Neuronal stem cell (in vitro differentiated cells): Measurements from ENCODE around the gene RELA.

Experiments used
- DNase-seq: peaks from one replicate; pipeline ENCODE4 v3.0.0-alpha.2; 2013; ENCODE audit warnings: low spot score
- H2AFZ ChIP-seq: one replicate; pipeline ENCODE4 v1.6.1; 2013; ENCODE audit warnings: mild to moderate bottlenecking, low read length, inconsistent platforms
- H2AK5ac ChIP-seq: 2 replicates; pipeline ENCODE4 v1.6.1; 2013; ENCODE audit warnings: low read depth, mild to moderate bottlenecking, inconsistent platforms, low read length, moderate library complexity, mixed read lengths
- H2BK120ac ChIP-seq: 2 replicates; pipeline ENCODE4 v1.6.1; 2013; ENCODE audit warnings: low read depth, mild to moderate bottlenecking, inconsistent platforms, low read length, moderate library complexity, mixed read lengths
- H2BK12ac ChIP-seq: one replicate; pipeline ENCODE4 v1.6.1; 2013; ENCODE audit warnings: low read length, inconsistent platforms
- H2BK15ac ChIP-seq: 2 replicates; pipeline ENCODE4 v1.6.1; 2013; ENCODE audit warnings: mild to moderate bottlenecking, low read length, inconsistent platforms, mixed read lengths
- H2BK5ac ChIP-seq: one replicate; pipeline ENCODE4 v1.6.1; 2013; ENCODE audit warnings: inconsistent platforms, mild to moderate bottlenecking, low read length, moderate library complexity
- H3K14ac ChIP-seq: one replicate; pipeline ENCODE4 v1.6.1; 2013; ENCODE audit warnings: low read length, inconsistent platforms
- H3K18ac ChIP-seq: 2 replicates; pipeline ENCODE4 v1.6.1; 2013; ENCODE audit warnings: low read length, inconsistent platforms
- H3K23ac ChIP-seq: 2 replicates; pipeline ENCODE4 v1.6.1; 2013; ENCODE audit warnings: low read depth, mild to moderate bottlenecking, mixed read lengths, low read length, inconsistent platforms; ENCODE audit not compliant: poor library complexity
- H3K27ac ChIP-seq: replicated peaks from 3 replicates; pipeline ENCODE4 v1.5.1; 2013; ENCODE audit warnings: low read length, inconsistent platforms
- H3K27me3 ChIP-seq, 3 experiments: 2 replicates each; pipeline ENCODE4 v1.6.1; 2013; ENCODE audit warnings: low read length in 3 of 3, mild to moderate bottlenecking in 2 of 3, inconsistent platforms in 1 of 3, low read depth in 1 of 3, mixed read lengths in 1 of 3, moderate library complexity in 1 of 3; ENCODE audit not compliant: control insufficient read depth in 3 of 3, insufficient read depth in 3 of 3
- H3K36me3 ChIP-seq, 2 donors: replicated peaks in 1 of 2; 2 replicates each; pipeline ENCODE4 v1.6.1; 2013; ENCODE audit warnings: low read length in 2 of 2; ENCODE audit not compliant: control insufficient read depth in 2 of 2, insufficient read depth in 2 of 2
- H3K4ac ChIP-seq: 2 replicates; pipeline ENCODE4 v1.6.1; 2013; ENCODE audit warnings: inconsistent platforms, mild to moderate bottlenecking, low read length, moderate library complexity
- H3K4me1 ChIP-seq, 2 donors: 1 replicate in 1 of 2; 2 replicates in 1 of 2; pipeline ENCODE4 v1.6.1; 2013; ENCODE audit warnings: low read length in 2 of 2, low read depth in 1 of 2; ENCODE audit not compliant: control insufficient read depth in 2 of 2, insufficient read depth in 1 of 2
- H3K4me2 ChIP-seq: one replicate; pipeline ENCODE4 v1.6.1; 2013; ENCODE audit warnings: mild to moderate bottlenecking, low read length, inconsistent platforms; ENCODE audit not compliant: insufficient read depth, poor library complexity, severe bottlenecking
- H3K4me3 ChIP-seq, 2 donors: 2 replicates each; pipeline ENCODE4 v1.5.1; 2013; ENCODE audit warnings: low read length in 2 of 2, mild to moderate bottlenecking in 2 of 2, inconsistent platforms in 1 of 2, moderate library complexity in 1 of 2
- H3K79me1 ChIP-seq: one replicate; pipeline ENCODE4 v1.6.1; 2013; ENCODE audit warnings: low read depth, mild to moderate bottlenecking, inconsistent platforms, low read length, moderate library complexity
- H3K9ac ChIP-seq: one replicate; pipeline ENCODE4 v1.6.1; 2013; ENCODE audit warnings: mild to moderate bottlenecking, low read depth, low read length, inconsistent platforms; ENCODE audit not compliant: poor library complexity
- H3K9me3 ChIP-seq, 2 donors: replicated peaks in 1 of 2; 2 replicates each; pipeline versions ENCODE3 to v1.6.1; 2013; ENCODE audit warnings: low read length in 2 of 2, mild to moderate bottlenecking in 2 of 2, inconsistent platforms in 1 of 2, low read depth in 1 of 2, mixed read lengths in 1 of 2, moderate library complexity in 1 of 2; ENCODE audit not compliant: control insufficient read depth in 2 of 2, insufficient read depth in 1 of 2
- H4K8ac ChIP-seq: one replicate; pipeline ENCODE4 v1.6.1; 2013; ENCODE audit warnings: low read depth, mild to moderate bottlenecking, inconsistent platforms, low read length, moderate library complexity
- H4K91ac ChIP-seq: one replicate; pipeline ENCODE4 v1.6.1; 2013; ENCODE audit warnings: low read length, low read depth, mild to moderate bottlenecking, inconsistent platforms; ENCODE audit not compliant: poor library complexity
- WGBS, 2 donors: extraction: QIAGEN DNeasy Blood & Tissue Kit; methylation state at CpG; one replicate each; pipeline ENCODE4 v1.1.7; 2013; ENCODE audit warnings: missing lambda C conversion rate in 2 of 2, mixed read lengths in 1 of 2; ENCODE audit not compliant: insufficient read length in 2 of 2, insufficient replicate concordance in 1 of 2; ENCODE audit errors: extremely low coverage in 2 of 2; 5-methylcytosine and 5-hydroxymethylcytosine counted together

The RELA gene

GRCh38 chr11:65634905-65635731 lies 27.6 kb downstream of the RELA start:
- Histone ChIP-seq H2BK15ac (no peak overlapping the region), H3K18ac (no peak overlapping the region), H3K4ac (no peak overlapping the region), H3K9me3 (peaks cover 0 to 2% of the 10 kb centered on the region in 2 donors), H3K4me3 (no peak overlapping the region), H3K9ac (no peak overlapping the region), H3K79me1 (peaks cover 11% of the 10 kb centered on the region), H3K23ac (no peak overlapping the region), H3K27me3 (no peaks in the 10 kb centered on the region), H3K4me1 (peaks cover 15 to 16% of the 10 kb centered on the region in 2 donors), H2BK12ac (no peak overlapping the region), H3K4me2 (no peak overlapping the region), H4K91ac (no peak overlapping the region), H2AFZ (no peak overlapping the region), H3K36me3 (peaks cover 43 to 59% of the 10 kb centered on the region in 2 donors), H2BK120ac (no peak overlapping the region), H2BK5ac (no peak overlapping the region), H3K14ac (no peak overlapping the region), H4K8ac (peak overlapping the region; percentile 65), H3K27ac (no peak overlapping the region), H2AK5ac (peak overlapping the region; percentile 46)
- WGBS, 2 donors: no CpG with 5 or more reads among the region's 46 CpGs
- DNase-seq: no peak

- no peak overlapping the region for H3K4me3 ChIP-seq
- H3K14ac ChIP-seq: peak overlapping the region; percentile 71
- H2BK12ac ChIP-seq: no peak overlapping the region
- H2AK5ac ChIP-seq: no peak overlapping the region
- no peak overlapping the region for H4K8ac ChIP-seq
- H3K23ac ChIP-seq: no peak overlapping the region
- peaks cover 11% of the 10 kb centered on the region for H3K79me1 ChIP-seq
- H4K91ac ChIP-seq: no peak overlapping the region
- H2BK15ac ChIP-seq: no peak overlapping the region
- no peak overlapping the region for H2AFZ ChIP-seq
- no peak for DNase-seq
- H3K4me1 ChIP-seq: peaks cover 15 to 16% of the 10 kb centered on the region in 2 donors
- no peak overlapping the region for H3K27ac ChIP-seq
- H2BK5ac ChIP-seq: no peak overlapping the region
- H3K9me3 ChIP-seq: peaks cover 0 to 2% of the 10 kb centered on the region in 2 donors
- no peak overlapping the region for H3K18ac ChIP-seq
- no CpG with 5 or more reads among the region's 11 CpGs for WGBS, 2 donors
- H3K9ac ChIP-seq: no peak overlapping the region
- H3K27me3 ChIP-seq: no peaks in the 10 kb centered on the region
- H3K4me2 ChIP-seq: no peak overlapping the region
- H2BK120ac ChIP-seq: no peak overlapping the region
- no peak overlapping the region for H3K4ac ChIP-seq
- H3K36me3 ChIP-seq: peaks cover 50 to 66% of the 10 kb centered on the region in 2 donors
Observed at GRCh38 chr11:65634440-65634839, 28.3 kb downstream of the RELA start.

GRCh38 chr11:65634109-65634436 lies 28.6 kb downstream of the RELA start:
- no peak overlapping the region for H2BK12ac ChIP-seq
- H3K79me1 ChIP-seq: peaks cover 11% of the 10 kb centered on the region
- no peak overlapping the region for H2AK5ac ChIP-seq
- no peaks in the 10 kb centered on the region for H3K27me3 ChIP-seq
- no peak overlapping the region for H3K9ac ChIP-seq
- no peak overlapping the region for H3K4me2 ChIP-seq
- H4K8ac ChIP-seq: no peak overlapping the region
- H3K23ac ChIP-seq: no peak overlapping the region
- no peak overlapping the region for H4K91ac ChIP-seq
- no peak overlapping the region for H2AFZ ChIP-seq
- H3K27ac ChIP-seq: no peak overlapping the region
- WGBS, 2 donors: no CpG with 5 or more reads among the region's 14 CpGs
- H3K14ac ChIP-seq: no peak overlapping the region
- no peak overlapping the region for H3K18ac ChIP-seq
- no peak overlapping the region for H3K4me3 ChIP-seq
- no peak overlapping the region for H2BK120ac ChIP-seq
- H2BK15ac ChIP-seq: no peak overlapping the region
- peaks cover 15 to 16% of the 10 kb centered on the region in 2 donors for H3K4me1 ChIP-seq
- H3K4ac ChIP-seq: no peak overlapping the region
- peaks cover 0 to 2% of the 10 kb centered on the region in 2 donors for H3K9me3 ChIP-seq
- H3K36me3 ChIP-seq: peaks cover 53 to 70% of the 10 kb centered on the region in 2 donors
- H2BK5ac ChIP-seq: no peak overlapping the region
- no peak for DNase-seq

- Histone ChIP-seq H3K23ac (no peak overlapping the region), H2BK5ac (no peak overlapping the region), H3K4ac (no peak overlapping the region), H3K9me3 (peaks cover 0 to 2% of the 10 kb centered on the region in 2 donors), H3K79me1 (peaks cover 9% of the 10 kb centered on the region), H3K27ac (no peak overlapping the region), H3K4me2 (no peak overlapping the region), H2BK12ac (no peak overlapping the region), H4K91ac (no peak overlapping the region), H3K27me3 (no peaks in the 10 kb centered on the region), H2BK15ac (no peak overlapping the region), H4K8ac (no peak overlapping the region), H3K36me3 (peaks cover 57 to 75% of the 10 kb centered on the region in 2 donors), H3K18ac (no peak overlapping the region), H3K9ac (no peak overlapping the region), H3K4me1 (peaks cover 11 to 12% of the 10 kb centered on the region in 2 donors), H2AK5ac (no peak overlapping the region), H3K4me3 (no peak overlapping the region), H3K14ac (no peak overlapping the region), H2AFZ (no peak overlapping the region), H2BK120ac (no peak overlapping the region)
- whole genome bisulfite sequencing, 2 donors: no CpG with 5 or more reads among the region's 20 CpGs
- DNase-seq: no peak
Observed at GRCh38 chr11:65633390-65634108, 29.2 kb downstream of the RELA start.
